SU-DHL-6 (cell line): ENCODE results near the gene VWA8.

Experiments used
- H2AFZ ChIP-seq: fragments of 200-600 bp; sonication (generic); 2 replicates; pipeline ENCODE4 v1.6.1; 2014; ENCODE audit warnings: low read depth, mild to moderate bottlenecking, moderate library complexity, mixed read lengths, antibody characterized with exemption, low read length; ENCODE audit not compliant: severe bottlenecking
- H3F3A ChIP-seq: fragments of 200-600 bp; shearing (Covaris generic); 2 replicates; pipeline ENCODE4 v1.6.0; 2016; ENCODE audit warnings: antibody characterized with exemption, mild to moderate bottlenecking; ENCODE audit not compliant: insufficient read depth
- H3K27ac ChIP-seq: fragments of 200-600 bp; sonication (generic); 2 replicates; pipeline ENCODE4 v1.5.1; 2016; ENCODE audit warnings: low read depth, mild to moderate bottlenecking, low read length, moderate library complexity, mixed read lengths
- H3K27me3 ChIP-seq: fragments of 200-600 bp; sonication (generic), shearing (Covaris generic); 2 replicates; pipeline ENCODE4 v1.6.0; 2014; ENCODE audit warnings: mild to moderate bottlenecking, low read length
- H3K36me3 ChIP-seq: fragments of 200-600 bp; sonication (generic); 2 replicates; pipeline ENCODE4 v1.6.1; 2014; ENCODE audit warnings: mild to moderate bottlenecking, low read length, mixed read lengths
- H3K4me2 ChIP-seq: fragments of 300-600, 200-600 bp; shearing (Covaris generic), sonication (generic); 2 replicates; pipeline ENCODE4 v1.6.0; 2014; ENCODE audit warnings: low read length, low read depth, mild to moderate bottlenecking; ENCODE audit not compliant: poor library complexity, severe bottlenecking
- H3K4me3 ChIP-seq: fragments of 200-600 bp; sonication (generic); 2 replicates; pipeline ENCODE4 v1.5.1; 2014; ENCODE audit warnings: antibody characterized with exemption, low read length, mild to moderate bottlenecking, mixed read lengths; ENCODE audit not compliant: insufficient read depth, poor library complexity, severe bottlenecking
- H3K79me2 ChIP-seq: fragments of 200-600 bp; sonication (generic); 2 replicates; pipeline ENCODE4 v1.6.1; 2014; ENCODE audit warnings: mild to moderate bottlenecking, low read length, moderate library complexity; ENCODE audit not compliant: insufficient read depth
- H3K9ac ChIP-seq: fragments of 200-600 bp; sonication (generic); 2 replicates; pipeline ENCODE4 v1.7.0; 2014; ENCODE audit warnings: mild to moderate bottlenecking, low read length
- H3K9me2 ChIP-seq: fragments of 200-600 bp; sonication (generic); replicated peaks from 2 replicates; pipeline ENCODE4 v1.6.1; 2014; ENCODE audit warnings: low read length; ENCODE audit not compliant: insufficient read depth
- H3K9me3 ChIP-seq: fragments of 200-600 bp; sonication (generic); 2 replicates; pipeline ENCODE4 v1.6.1; 2014; ENCODE audit warnings: low read length, mixed read lengths; ENCODE audit not compliant: insufficient read depth
- H4K20me1 ChIP-seq: fragments of 200-600 bp; sonication (generic); 2 replicates; pipeline ENCODE4 v1.6.1; 2014; ENCODE audit warnings: low read depth, mild to moderate bottlenecking, antibody characterized with exemption, low read length, moderate library complexity, mixed read lengths
- CTCF ChIP-seq: fragments of 200-600 bp; sonication (generic); IDR thresholded peaks from one replicate; pipeline ENCODE4 v1.5.1; 2017; ENCODE audit warnings: antibody characterized with exemption, mild to moderate bottlenecking, low read length, moderate library complexity; ENCODE audit not compliant: insufficient read depth, poor library complexity, severe bottlenecking
- EZH2phosphoT487 ChIP-seq: fragments of 200-600 bp; sonication (generic), shearing (Covaris generic); conservative IDR thresholded peaks from 2 replicates; pipeline ENCODE4 v1.6.1; 2018; ENCODE audit warnings: mild to moderate bottlenecking, antibody characterized with exemption, low read length, moderate library complexity, mixed read lengths

Gene VWA8

GRCh38 chr13:41822560-41822959 is 138.3 kb downstream of the VWA8 start:
- Histone ChIP-seq H3K36me3 (no peaks in the 10 kb centered on the region), H4K20me1 (no peaks in the 10 kb centered on the region), H3K9me2 (no peaks in the 10 kb centered on the region), H3F3A (no peaks in the 10 kb centered on the region), H2AFZ (no peak overlapping the region), H3K27me3 (no peaks in the 10 kb centered on the region), H3K27ac (no peak overlapping the region), H3K4me3 (no peak overlapping the region), H3K79me2 (no peaks in the 10 kb centered on the region), H3K9me3 (no peaks in the 10 kb centered on the region), H3K4me2 (no peak overlapping the region), H3K9ac (no peak overlapping the region)
- TF ChIP-seq CTCF (no peak), EZH2phosphoT487 (no peak)

- Histone ChIP-seq H3K9me2 (no peaks in the 10 kb centered on the region), H3K4me3 (no peak overlapping the region), H4K20me1 (no peaks in the 10 kb centered on the region), H3K9me3 (no peaks in the 10 kb centered on the region), H3K79me2 (no peaks in the 10 kb centered on the region), H3K4me2 (no peak overlapping the region), H3F3A (no peaks in the 10 kb centered on the region), H3K36me3 (no peaks in the 10 kb centered on the region), H3K27ac (no peak overlapping the region), H3K9ac (no peak overlapping the region), H2AFZ (no peak overlapping the region), H3K27me3 (no peaks in the 10 kb centered on the region)
- TF ChIP-seq CTCF (no peak), EZH2phosphoT487 (no peak)
Measured at GRCh38 chr13:41821238-41821594, 139.7 kb downstream of the VWA8 start.

- H3K9me3 ChIP-seq, result no peaks in the 10 kb centered on the region
- H4K20me1 ChIP-seq, result no peaks in the 10 kb centered on the region
- H3K79me2 ChIP-seq, result no peaks in the 10 kb centered on the region
- no peaks in the 10 kb centered on the region for H3F3A ChIP-seq
- H3K4me3 ChIP-seq, result no peak overlapping the region
- H3K4me2 ChIP-seq, result no peak overlapping the region
- no peak overlapping the region for H3K9ac ChIP-seq
- TF ChIP-seq EZH2phosphoT487, result no peak
- no peak for TF ChIP-seq CTCF
- no peaks in the 10 kb centered on the region for H3K36me3 ChIP-seq
- H3K27me3 ChIP-seq, result no peaks in the 10 kb centered on the region
- no peaks in the 10 kb centered on the region for H3K9me2 ChIP-seq
- no peak overlapping the region for H3K27ac ChIP-seq
- no peak overlapping the region for H2AFZ ChIP-seq
Measured at GRCh38 chr13:41820581-41821237, 140.2 kb downstream of the VWA8 start.
